RPMI8226 (cell line): ENCODE results near the gene ZMIZ1.

Experiments used
- DNase-seq: peaks from one replicate; pipeline ENCODE4 v3.0.0-alpha.2; 2015

Gene ZMIZ1

DNA sequence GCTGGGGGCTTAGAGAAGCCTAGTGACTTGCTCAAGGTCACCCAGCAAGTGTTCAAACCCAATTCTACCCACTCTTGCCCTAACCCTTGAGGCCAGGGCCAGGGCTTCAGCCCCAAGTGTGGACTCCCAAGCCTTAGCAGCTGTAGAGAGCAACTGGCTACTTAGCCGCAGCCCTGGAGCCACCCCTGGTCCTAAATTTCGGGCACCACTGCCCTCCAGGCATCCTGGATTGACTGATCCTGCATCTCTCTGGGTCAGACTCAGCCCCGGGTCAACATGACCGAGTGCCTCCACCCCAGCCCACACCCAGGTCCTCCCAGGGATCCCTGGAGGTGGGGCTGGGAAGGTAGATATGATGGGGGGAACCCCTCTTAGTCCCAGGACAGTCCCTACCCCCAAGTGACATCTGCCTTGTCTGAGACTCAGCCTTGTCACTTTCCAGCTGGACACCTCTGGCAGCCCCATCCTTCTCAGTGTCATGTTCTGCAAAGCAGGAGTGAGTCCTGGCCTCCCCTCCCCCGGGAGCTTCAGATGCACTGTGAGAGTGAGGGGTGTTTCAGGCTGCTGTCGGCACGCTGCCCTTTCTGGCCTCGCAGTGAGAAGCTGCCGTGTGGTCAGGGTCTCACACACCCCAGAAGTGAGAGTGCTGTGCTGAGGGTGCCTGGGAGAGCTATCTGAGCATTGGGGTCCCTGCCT lies 89.8 kb downstream of the ZMIZ1 start:
- DNase-seq = no peak

DNA sequence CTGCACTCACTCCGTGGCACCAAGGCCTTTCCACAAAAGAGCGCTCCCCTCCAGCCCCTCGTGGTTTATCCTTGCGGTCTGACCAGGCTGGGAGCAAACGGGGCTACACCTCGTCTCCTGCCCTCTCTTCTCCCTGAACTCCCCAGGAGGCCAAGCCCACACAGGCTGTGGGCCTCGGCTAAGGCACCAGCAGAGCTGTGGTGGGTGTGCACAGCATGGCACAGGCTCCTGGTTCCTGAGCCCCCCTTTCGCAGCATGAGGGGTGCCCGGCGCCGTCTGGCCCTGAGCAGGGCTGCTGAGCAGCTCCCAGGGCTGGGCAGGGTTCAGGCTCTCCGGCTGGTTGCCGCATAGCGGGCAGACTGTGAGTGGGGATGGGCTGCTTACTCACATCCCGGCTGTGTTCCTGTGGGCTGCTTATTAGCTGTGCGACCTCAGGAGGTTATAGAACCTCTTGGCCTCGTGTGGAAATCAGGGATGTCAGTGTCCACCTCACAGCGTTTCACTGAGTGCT lies 90.4 kb downstream of the ZMIZ1 start:
- no peak for DNase-seq

DNA sequence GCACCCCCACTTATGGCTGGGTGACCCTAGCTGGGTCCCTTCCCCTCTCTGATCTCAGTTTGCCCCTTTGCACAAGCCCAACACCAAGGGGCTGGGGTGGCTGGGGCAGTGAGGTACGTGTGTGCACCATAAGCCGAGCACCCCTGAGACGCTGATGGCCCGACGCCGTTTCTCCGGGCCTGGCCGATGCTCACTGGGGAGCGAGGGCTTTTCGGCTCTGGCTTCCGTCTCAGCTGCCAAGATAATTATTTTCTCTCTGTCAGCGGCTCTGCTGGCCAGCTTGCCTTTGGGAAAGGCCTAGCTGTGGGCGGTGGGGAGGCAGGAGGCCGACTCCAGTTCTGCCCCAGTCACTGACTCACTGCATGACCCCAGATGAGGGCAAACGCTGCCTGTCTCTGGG lies 91.0 kb downstream of the ZMIZ1 start:
- DNase-seq = no peak

DNA sequence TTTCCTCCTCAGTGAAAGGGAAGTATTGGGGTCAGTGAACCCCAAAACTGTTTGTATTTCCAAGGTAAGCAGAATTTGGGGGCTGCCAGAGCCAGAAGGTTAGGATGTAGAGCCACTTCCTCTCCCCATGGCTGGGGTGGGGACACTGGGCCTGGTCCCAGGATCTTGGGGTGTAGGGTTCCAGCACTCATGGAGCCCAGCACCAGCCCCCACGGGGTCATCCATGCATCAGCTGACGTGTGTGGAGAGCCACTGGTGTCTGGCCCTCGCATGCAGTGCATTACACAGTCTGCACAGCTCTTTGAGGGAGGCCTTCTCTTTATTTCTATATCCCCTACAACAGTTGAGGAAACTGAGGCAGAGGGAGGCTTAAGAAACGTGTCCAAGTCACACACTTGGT lies 91.4 kb downstream of the ZMIZ1 start:
- DNase-seq = no peak

DNA sequence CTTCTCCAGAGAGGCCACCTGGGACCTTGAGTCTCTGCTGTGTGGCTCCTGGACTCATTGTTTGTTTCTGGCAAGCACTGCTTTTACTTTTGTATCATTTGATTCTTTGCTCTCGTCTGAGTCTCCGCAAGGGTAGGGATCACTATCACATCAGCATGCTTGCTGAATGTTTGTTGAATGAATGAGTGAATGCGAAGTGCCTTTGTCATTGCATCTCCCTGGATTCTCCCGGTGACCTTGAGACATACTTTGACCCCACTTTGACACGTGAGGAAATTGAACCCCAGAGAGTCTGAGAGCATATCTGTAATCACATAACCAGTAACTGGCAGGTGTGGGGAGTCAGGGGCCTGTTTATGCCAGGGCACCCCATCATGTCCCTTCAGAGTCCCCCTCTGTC lies 92.8 kb downstream of the ZMIZ1 start:
- DNase-seq = no peak

DNA sequence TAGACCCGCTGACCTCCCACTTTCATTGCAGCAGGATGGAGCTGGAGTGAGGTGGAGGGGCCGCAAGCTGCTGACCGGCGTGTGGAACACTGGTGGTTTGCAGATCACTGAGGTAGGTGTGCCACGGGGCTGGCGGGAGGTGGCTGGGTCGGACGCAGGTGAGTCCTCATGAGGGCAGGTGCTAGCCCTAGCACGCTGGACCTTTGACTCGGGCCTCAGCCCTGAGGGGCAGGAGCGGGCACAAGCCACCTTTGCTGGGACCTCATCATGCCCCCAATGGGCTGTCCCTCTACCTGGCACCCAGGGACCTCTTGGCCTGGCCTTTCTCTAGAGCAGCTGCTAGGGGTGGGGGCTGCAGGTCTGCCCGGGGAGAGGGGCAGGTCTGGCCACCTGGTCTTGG lies 93.3 kb downstream of the ZMIZ1 start:
- no peak for DNase-seq

DNA sequence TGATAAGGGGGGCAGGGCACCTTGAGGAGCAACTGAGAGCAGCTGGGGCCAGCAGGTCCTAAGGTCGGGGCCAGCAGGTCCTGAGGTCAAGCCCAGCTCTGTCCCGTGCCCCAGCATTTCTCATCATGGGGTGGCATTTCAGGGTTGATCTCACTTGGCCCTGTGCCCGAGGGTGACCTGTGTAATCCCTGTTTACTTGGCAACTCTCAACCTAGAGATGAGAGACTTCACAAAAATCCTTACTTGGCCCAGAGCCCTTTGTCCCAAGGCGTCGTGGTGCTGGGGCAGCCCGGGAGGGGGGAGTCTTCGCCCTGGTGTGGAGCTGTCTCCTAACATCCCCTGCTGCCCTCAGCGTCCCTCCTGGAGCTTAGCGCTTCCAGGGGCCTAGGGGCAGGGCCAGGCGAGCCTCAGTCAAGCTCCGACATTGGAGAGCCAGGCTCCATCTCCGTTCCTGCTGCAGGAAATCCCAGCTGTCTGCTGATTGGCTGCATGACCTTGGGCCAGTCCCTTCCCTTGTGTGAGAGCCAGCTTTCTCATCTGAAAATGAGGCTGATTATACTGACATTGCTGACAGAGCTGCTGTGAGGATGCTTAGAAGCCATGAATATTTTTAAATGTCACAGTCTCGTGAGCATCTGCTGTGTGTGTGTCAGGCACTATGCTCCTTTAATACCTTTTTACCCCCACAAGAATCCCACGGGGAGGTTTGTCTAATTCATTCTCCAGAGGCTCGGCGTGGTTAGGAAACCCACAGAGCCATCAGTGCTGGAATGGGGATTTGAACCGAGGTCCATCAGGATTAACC lies 94.3 kb downstream of the ZMIZ1 start:
- DNase-seq = no peak

DNA sequence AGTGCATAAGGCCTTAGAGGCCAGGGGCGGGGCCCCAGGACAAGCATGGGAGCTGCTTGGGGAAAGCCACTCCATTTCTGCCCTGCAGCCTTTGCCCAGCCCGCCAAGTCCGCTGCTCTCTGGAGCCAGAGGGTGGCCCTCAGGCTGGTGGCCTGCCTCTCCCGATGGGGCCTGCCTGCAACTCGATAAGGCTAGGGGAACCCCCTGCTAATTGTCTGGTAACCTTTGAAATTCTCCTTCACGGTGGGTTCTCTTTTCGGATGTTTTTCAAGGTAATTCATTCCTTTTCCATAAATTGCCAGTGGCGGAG lies 94.9 kb downstream of the ZMIZ1 start:
- no peak for DNase-seq

DNA sequence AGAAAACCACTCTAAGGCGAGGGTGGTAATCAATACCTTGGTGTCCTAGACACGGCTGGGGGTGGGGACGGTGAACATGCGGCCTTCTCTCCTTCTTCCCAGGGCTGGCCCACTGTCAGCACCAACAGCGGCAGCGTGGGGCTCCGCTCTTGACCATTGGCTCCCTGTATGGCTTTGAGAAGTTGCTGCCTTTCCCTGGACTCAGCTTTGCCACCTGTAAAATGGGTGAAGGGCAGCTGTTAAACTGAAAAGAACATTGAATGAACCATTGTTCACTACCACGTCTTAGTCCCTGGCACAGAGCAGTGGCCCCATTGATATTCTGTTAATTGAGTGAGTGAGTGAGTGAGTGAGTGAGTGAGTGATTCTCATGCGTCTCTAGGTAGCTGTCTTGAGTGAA lies 95.3 kb downstream of the ZMIZ1 start:
- no peak for DNase-seq

DNA sequence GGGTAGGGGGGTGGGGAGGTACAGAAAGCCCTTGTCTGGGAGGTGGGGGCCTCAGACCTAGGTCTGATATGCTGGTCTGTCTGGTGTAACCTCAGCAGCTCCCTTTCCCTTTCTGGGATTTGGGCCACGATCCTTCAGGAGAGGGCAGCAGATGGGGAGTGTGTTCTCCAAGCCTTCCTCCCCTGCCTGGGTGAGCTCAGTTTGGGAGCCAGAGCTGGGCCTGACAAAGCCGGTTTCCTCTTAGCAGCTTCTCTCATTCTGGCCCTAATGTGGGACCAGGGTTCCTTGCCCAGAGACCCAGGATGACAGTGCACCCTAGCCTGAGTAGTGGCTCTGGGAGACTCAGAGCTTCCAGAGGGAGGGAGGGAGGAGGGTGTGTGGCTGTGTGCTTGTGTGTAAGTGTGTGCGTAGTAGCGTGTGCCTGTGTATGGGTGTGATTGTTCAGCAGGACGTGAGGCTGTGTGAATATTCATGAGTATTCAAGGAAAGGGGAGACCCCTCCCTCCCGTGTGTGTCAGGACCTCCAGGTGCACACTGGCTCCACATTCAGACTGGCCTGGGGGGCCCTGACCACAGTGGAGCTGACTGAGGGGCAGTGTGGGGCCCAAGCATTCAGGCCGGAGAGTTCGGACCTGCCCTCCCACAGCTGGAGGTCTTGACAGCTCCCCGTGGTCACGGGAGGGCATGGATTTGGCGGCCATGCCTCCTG lies 96.5 kb downstream of the ZMIZ1 start:
- no peak for DNase-seq

DNA sequence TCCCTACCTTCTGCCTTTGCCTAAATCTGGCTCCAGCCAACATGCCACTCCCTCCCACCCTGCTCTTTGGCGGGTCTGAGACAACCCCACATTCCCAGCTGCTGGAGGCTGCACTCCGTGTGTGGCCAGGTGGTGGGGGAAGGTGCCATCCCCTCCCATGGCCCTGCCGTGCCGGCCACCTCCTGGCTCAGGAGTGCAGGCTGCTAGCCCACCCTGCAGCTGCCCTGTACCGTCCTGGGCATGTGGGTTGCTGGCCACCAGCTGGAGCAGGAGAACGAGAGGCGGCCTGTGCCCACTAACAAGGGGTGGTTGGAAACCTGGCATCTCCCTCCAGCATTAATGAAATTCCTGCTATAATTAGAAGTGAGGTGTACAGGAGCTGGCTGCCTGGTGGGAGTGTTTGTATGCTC lies 97.6 kb downstream of the ZMIZ1 start:
- DNase-seq = no peak

DNA sequence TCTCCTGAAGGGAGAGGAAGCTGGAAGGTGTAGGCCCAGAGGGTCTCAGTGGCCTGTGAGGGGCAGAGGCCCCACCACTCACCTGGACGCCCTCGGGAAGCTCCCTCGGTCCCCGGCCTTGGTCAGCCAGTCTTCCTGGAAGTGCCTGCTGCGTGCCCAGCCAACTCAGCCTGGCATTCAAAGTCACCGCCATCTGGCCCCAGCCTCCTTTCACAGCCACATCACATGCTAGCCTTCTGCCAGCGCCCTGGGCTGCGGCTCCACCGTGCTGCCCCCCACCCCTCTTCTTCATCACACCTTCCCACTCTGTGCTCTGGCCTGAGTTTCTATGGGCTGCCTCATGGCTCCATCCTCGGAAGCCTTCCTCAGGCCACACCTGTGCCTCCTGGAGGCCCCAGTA lies 98.0 kb downstream of the ZMIZ1 start:
- no peak for DNase-seq

DNA sequence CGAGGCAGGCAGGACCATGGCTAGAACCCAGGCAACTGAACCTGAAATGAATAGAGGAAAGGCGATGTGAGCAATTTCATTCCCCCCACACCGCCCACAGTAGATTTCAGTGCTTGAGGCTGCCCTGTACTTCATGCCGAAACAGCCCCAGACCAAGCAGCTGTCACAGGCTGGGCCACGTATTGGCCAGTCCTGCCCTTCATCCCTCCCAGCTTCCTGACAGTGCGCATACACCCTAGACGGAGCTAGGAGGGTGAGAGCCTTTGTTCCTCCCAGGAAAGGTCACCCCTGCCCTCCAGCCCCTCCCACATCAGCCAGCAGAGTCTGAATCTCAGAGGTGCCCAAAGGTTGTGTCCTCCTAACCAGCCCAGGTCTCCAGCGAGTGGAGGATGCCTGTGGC lies 98.8 kb downstream of the ZMIZ1 start:
- no peak for DNase-seq

DNA sequence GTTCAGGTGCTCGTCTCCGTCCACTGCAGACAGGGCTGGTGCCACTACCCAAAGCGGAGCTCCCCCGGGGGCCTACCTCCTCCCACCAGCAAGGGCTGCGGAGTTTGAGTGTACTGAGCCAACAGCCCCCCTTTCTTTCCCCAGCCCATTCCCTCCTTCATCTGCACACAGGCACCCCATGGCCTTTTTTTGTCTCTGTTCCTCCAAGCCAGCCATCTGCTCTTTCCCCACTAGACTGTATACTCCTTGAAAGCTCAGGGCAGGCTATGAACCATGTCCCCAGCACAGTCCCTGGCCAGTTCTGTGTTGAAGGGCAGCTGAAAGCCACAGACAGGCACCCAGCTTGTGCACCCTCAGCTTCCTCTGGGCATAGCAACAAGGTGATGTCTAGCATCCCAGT lies 99.4 kb downstream of the ZMIZ1 start:
- no peak for DNase-seq

DNA sequence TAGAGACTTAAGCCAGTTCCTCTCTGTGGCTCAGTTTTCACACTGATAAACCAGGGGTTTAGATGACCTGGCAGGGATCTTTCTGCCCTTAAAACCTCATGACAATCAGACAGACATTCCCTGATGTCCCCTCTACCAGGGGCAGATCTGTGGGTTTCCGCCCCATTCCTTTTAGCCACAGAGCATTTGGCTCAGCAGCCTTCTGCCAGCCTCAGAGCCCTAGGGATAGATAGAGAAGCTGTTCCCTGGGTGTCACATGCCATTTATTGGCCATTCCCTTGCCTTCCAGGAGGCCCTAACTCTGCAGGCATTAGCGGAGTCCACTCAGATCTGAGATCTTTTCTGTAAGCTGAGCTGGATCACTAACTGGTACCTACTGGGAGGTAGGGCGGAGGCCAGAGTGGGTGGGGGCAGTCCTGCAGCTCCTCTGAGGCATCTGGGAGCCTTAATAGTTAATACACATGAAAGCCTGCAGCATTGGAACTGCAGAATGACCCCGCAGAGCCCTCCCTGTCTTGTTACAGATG lies 101.5 kb downstream of the ZMIZ1 start:
- DNase-seq = no peak

DNA sequence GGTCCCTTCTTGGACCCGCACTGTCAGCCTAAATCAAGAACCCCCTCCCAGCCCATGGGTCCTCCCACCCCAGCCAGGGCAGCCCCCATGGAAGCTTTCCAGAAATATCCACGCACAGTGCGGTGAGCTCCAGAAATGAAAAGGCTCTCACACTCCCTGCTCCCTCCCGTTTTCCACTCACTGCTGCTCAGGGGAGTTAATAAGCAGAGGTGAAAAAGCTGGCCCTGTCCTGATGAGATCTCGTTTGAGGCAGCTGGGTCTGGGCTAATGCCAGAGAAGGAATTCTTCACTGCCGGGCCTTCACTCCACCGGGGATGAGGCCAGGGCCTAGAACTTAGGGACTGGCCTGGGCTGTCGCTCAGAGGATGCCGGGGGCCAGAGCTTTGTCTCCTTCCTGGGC lies 102.2 kb downstream of the ZMIZ1 start:
- DNase-seq = no peak

DNA sequence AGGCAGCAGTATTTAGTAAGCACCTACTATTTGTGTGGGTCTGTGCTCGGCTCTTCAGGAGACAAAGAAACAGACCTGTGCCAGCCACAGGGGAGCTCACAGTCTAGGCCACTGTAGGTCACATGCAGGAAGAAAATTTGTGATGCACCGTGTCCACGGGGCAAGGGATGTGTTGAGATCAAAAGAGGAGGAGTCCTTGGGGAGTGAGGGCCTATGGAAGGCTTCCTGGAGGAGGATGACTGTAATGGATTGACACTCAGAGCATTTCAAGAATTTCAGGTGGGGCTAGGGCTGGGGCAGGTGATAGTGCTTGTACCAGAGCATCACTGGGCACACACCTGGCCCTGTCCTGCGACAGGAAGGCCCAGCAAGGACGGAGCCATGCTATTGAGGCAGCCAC lies 102.7 kb downstream of the ZMIZ1 start:
- DNase-seq = no peak

DNA sequence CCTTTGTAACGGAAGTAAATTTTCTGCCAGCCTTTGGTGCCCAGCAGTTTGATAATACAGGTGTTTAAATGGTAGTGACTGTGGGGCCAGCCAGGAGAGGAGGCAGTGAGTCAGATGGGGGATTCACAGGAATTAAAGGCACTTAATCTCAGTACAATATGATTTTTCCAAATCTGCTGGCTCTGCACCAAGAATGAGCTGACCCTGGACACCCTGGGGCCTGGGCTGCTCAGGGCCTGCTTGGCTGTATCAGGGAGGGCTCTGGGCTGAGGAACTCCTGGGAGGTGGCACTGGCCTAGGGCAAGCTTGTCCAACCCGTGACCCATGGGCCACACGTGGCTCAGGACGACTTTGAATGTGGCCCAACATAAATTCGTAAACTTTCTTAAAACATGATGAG lies 104.1 kb downstream of the ZMIZ1 start:
- no peak for DNase-seq

DNA sequence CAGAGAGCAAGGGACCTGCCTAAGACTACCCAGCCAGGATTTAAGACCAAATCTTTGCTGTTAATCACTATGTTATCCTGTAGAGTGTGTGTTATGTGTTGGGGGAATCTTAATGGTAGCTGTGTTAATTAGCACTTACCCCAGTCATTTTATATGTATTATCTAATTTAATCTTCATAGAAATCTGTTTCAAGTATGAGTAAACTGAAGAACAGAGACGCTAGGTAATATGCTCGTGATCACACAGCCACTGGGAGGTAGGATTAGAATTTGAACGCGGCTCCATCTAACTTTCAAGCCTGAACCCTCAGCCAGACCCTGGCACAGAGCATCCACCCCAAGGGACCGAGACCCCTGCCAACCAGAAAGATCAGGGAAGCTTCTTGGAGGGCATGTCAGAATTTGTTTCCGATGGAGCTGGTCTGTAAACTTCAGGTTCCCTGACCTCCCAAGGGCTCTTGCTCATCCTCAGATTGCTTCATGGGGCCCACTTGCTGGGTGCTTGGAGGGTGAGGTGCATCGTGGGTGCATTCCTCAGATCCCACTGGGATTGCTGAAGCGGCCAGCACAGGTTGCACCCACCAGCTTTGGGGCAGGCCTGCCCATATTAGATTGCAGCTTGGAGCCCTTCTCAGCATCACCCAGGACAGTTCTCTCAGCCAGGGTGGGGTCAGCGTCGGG lies 105.0 kb downstream of the ZMIZ1 start:
- no peak for DNase-seq

DNA sequence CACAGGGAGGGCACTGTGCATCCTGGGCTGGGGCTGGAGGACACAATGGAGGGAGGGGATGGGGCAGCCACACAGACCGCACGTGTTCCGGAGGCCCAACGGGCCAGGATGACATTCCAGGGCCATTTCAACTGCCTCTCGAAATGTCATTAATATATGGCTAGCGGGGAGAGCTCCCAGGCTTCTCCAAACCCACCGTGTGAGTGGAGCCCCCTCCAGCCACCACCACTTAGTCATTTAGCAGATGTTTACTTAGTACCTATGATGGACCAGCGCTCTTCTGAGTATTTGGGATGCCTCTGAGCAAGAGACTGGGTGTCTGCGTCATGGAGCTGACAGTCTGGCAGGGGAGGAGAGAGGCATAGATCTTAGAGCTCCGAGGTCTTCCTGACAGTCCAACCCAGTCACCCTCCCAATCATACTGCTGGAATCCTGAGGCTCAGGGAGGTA lies 107.3 kb downstream of the ZMIZ1 start:
- DNase-seq = no peak

DNA sequence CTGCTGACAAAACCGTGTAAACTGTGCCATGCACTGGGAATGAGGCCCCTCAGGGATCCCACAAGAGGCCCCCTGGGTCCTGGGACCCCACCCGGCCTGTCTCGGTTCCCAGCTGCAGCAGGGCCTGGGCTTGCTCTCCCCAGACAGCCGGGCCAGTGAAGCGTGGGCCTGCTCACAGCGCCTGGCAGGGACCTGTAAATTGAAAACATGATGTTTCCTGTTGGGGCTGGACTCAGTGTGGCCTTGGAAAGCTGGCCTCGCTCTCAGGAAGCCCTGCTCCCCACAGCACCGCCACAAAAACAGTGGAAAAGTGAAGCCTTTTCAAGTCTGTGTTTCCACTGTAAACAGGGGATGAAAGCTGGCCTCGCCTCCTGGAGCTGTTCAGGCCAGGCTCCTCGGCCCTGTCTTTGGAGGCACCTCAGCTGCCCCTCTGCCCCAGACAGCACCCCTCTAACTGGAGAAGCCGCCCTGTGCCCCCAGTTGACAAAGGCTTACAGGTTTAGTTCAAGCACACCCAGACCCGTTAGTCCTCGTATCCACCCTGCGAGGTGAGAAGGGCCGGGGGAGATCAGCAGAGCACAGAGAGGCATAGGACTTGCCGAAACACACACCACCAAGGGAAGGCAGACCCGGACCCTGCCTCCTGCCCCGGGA lies 108.3 kb downstream of the ZMIZ1 start:
- no peak for DNase-seq

DNA sequence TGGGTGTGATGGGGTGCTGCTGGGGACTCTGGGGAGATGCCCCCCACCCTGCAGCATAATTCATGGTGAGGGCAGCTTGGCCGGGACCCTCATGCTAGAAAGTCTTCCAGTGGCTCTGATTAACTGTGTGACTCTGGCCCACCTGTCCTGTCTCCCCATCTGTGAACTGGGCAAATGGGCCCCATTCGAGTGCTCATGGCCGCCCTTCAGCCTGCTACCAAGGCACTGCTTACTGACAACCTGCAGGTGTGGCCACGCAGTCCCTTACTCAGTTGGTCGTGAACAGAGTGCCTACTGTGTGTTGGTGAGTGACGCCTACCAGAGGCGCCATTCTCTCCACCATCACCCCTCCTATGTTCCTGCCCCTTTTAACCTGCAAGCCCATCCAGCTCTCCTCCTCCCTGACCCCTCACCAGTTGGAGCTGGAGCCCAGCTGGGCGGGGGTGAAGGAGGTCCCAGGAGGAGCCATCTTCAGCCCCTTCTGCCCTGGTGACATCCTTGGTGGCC lies 109.4 kb downstream of the ZMIZ1 start:
- DNase-seq = no peak
